Measurements from ENCODE around the gene GPR4. TPM values are rescaled to one million over a fixed set of nuclear protein-coding genes. Genes with fewer than 3 reads are reported as not detected.

Gene GPR4
- total RNA-seq, 4 donors from 2014 or later = 0.62 to 13.5 (median 6.6) TPM

DNA sequence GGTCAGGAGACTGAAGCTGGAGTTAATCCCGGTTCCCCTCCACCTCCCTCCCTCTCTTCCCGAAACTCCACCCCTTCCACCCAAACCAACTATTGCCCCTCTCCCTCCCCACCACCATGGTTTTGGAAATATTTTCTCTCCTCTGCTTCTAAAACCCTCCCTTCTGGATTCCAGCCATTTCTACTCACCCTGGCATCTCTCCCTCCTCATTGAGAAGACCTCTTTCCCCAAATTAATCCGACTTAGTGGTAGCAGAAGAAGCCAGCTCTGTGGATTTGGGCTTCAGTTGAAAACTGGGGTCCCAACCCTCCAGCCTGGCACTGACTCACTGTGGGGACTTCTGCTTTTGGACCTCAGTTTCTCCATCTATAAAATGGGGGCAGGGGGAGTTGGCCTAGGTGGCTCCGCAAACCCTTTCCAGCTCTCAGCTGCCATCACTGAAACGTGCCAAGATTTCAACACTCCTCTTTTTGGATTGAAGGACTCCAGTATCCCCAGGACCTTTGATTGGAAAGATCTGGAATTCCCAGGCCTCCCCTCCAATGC lies 1.6 kb downstream of the GPR4 start:
- TF ChIP-seq, protein P1, sequence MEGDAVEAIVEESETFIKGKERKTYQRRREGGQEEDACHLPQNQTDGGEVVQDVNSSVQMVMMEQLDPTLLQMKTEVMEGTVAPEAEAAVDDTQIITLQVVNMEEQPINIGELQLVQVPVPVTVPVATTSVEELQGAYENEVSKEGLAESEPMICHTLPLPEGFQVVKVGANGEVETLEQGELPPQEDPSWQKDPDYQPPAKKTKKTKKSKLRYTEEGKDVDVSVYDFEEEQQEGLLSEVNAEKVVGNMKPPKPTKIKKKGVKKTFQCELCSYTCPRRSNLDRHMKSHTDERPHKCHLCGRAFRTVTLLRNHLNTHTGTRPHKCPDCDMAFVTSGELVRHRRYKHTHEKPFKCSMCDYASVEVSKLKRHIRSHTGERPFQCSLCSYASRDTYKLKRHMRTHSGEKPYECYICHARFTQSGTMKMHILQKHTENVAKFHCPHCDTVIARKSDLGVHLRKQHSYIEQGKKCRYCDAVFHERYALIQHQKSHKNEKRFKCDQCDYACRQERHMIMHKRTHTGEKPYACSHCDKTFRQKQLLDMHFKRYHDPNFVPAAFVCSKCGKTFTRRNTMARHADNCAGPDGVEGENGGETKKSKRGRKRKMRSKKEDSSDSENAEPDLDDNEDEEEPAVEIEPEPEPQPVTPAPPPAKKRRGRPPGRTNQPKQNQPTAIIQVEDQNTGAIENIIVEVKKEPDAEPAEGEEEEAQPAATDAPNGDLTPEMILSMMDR (IDR thresholded peaks at IDR 0.05) = no peak
- TF ChIP-seq POLR2A (IDR thresholded peaks at IDR 0.05) = no peak
- Histone ChIP-seq H3K4me3 (no peak overlapping the region), H3K27me3 (peaks cover 5 to 21% of the 10 kb centered on the region in 2 donors), H3K27ac (peak overlapping the region; percentile 45 to 65), H3K4me1 (no peaks in the 10 kb centered on the region), H3K9me3 (no peaks in the 10 kb centered on the region), H3K36me3 (no peaks in the 10 kb centered on the region)
- intact Hi-C loops (cut with DNase I; ENCODE audit: low total_unique reads) = loop anchor here (5.0 kb wide), 1 partner anchor 42 kb away; no protein-coding TSS in a partner anchor
- no peak for DNase-seq

DNA sequence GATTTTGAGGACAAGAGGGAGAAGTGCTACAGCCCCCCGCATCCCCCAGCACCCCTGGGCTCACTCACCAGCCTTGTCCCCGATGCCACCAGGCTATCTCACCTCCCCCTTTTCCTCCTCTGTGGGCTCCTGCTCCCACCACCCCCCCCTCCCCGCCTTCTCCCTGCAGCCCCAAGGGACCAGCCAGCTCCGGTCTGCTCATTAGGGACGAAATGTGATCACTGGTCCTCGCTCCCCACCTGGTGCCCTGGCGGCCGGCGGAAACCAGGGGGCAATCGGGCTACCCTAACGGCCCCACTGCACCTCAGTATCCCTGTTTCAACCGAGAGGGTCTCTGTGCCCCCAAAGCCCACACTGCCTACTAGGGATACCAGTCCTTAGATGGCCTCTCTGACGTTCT lies 2.7 kb downstream of the GPR4 start:
- no peaks in the 10 kb centered on the region for H3K4me1 ChIP-seq
- peak overlapping the region; percentile 3 to 65 for H3K27ac ChIP-seq
- TF ChIP-seq, protein P1 (IDR thresholded peaks at IDR 0.05) = no peak
- no peak for TF ChIP-seq POLR2A (IDR thresholded peaks at IDR 0.05)
- H3K4me3 ChIP-seq = no peak overlapping the region
- H3K36me3 ChIP-seq = no peaks in the 10 kb centered on the region
- intact Hi-C loops (cut with DNase I; ENCODE audit: low total_unique reads) = no loop called here
- no peak for DNase-seq
- H3K9me3 ChIP-seq = no peaks in the 10 kb centered on the region
- peaks cover 5 to 21% of the 10 kb centered on the region in 2 donors for H3K27me3 ChIP-seq

DNA sequence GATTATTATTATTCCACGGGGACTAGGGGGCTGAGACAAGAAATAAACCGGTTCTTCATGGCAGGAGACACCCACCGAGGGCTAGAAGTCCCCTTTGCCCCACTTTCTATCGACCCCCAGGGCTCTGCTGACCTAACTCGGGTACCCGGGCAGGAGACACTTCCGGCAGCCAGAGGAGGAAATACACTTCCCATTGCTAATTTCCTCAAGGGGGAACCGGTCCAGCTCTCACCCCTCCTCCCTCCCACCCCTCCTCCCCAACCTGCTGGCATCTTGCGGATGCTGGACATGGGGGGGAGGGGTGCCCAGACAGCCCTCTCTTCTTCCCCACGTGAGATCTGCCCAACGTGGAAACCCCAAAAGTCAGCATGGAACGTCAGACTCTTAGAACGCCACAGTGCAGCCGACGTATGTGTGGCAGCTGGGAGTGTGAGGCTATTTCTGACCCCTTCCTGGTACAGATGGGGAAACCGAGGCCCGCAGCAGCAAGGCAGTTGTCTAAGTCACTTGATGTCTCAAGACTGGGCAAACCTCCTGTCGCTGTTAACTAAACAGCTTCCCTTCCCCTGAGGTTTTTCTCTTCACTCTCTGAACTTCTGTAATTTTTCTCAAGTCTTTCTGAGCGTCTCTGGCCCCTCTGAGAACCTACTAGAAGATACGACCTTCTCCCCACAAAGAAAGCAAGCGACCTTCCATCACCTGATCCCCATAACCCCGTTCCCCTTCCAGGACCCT lies 3.6 kb downstream of the GPR4 start:
- intact Hi-C loops (cut with DNase I; ENCODE audit: low total_unique reads) = no loop called here

DNA sequence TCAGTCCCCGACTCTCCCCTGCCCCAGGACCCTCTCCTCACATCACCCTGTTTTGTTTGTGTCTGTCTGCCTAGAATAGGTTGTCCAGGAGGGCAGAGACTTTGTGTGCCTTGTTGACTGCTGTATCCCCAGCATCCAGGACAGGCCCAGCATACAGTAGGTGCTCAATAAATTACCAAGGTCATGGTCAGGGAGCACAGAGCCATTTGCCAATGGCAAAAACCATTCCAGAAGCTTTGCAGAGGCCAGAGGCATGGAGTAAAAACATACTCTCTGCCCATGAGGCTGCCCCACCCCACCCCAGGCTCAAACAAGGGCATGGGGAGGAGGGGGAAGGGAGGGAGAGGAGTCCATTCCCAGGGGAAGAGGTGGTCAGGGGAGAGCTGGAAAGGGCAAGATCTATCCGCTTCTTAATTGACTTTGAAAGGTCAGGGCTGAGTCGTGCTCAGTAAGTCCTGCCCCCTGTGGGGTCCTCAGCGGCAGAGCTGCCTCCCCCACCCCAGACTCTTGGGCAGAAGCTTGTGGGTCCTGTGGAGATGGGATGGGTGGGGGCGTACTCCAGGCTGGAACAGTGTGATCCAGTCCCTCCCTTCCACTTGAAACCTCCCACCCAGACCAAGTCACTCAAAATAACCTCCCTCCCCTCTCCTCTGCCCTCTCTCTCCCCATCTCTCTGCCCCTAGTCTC lies 4.4 kb downstream of the GPR4 start:
- Histone ChIP-seq H3K4me1 (no peaks in the 10 kb centered on the region), H3K27me3 (peaks cover 5 to 21% of the 10 kb centered on the region in 2 donors), H3K4me3 (no peak overlapping the region), H3K9me3 (no peaks in the 10 kb centered on the region), H3K27ac (peak overlapping the region; percentile 47 to 65), H3K36me3 (no peaks in the 10 kb centered on the region)
- no peak for DNase-seq
- TF ChIP-seq, protein P1 (IDR thresholded peaks at IDR 0.05) = no peak
- TF ChIP-seq POLR2A (IDR thresholded peaks at IDR 0.05) = no peak
- intact Hi-C loops (cut with DNase I; ENCODE audit: low total_unique reads) = no loop called here

More for the DNA sequence above, 3.6 kb downstream of the GPR4 start:
- Histone ChIP-seq H3K4me3 (no peak overlapping the region), H3K27ac (peak overlapping the region; percentile 47 to 65), H3K27me3 (peaks cover 5 to 21% of the 10 kb centered on the region in 2 donors), H3K36me3 (no peaks in the 10 kb centered on the region), H3K9me3 (no peaks in the 10 kb centered on the region), H3K4me1 (no peaks in the 10 kb centered on the region)
- no peak for TF ChIP-seq POLR2A (IDR thresholded peaks at IDR 0.05)
- TF ChIP-seq, protein P1 (IDR thresholded peaks at IDR 0.05) = no peak
- DNase-seq = peak in 1 of 2 donors; percentile 30

DNA sequence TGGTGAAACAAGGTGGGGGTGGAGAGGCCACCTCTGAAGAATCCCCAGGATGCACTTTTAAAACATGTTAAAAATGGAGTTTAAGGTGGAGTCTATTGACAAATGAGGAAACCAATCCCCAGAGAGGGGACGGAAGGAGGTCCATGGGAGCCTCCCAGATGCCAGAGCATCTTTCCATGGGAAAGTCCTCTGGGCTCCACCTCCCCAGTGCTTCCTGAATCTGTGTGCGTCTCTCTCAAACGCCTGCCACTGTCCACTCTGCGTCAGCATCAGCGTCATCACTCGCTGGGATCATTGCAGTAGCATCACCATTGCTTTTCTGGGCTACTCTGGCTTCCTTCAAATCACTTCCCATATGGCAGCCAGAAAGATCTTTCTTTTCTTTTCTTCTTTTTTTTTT lies 6.2 kb downstream of the GPR4 start:
- TF ChIP-seq, protein P1 (IDR thresholded peaks at IDR 0.05) = no peak
- TF ChIP-seq POLR2A (IDR thresholded peaks at IDR 0.05) = no peak
- H3K27me3 ChIP-seq = peaks cover 0 to 11% of the 10 kb centered on the region in 2 donors
- no peak for DNase-seq
- H3K36me3 ChIP-seq = no peaks in the 10 kb centered on the region
- no peak overlapping the region for H3K27ac ChIP-seq
- intact Hi-C loops (cut with DNase I; ENCODE audit: low total_unique reads) = no loop called here
- H3K4me3 ChIP-seq = no peak overlapping the region
- H3K9me3 ChIP-seq = no peaks in the 10 kb centered on the region
- H3K4me1 ChIP-seq = no peaks in the 10 kb centered on the region
